ENCODE results near the gene CUEDC1.

DNA sequence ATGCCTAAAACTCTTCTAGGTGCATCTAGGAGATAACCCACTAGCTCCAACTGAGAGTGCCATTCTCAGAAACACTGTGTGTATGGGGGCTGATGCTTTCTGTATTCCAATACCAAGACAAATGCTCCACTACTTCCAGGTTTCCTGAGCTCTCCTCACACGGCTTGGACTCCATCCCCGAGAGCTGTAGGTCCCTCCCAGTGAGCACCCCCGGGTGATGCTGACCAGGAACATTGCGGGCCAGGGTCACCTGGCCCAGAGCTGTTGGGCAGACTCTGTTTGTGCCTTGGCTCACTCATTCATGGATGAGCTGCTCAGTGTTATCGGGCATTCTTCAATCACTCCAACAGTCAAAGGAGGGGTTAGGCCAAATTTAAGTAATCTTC lies 7.0 kb downstream of the CUEDC1 start:
- TF ChIP-seq, protein P1, sequence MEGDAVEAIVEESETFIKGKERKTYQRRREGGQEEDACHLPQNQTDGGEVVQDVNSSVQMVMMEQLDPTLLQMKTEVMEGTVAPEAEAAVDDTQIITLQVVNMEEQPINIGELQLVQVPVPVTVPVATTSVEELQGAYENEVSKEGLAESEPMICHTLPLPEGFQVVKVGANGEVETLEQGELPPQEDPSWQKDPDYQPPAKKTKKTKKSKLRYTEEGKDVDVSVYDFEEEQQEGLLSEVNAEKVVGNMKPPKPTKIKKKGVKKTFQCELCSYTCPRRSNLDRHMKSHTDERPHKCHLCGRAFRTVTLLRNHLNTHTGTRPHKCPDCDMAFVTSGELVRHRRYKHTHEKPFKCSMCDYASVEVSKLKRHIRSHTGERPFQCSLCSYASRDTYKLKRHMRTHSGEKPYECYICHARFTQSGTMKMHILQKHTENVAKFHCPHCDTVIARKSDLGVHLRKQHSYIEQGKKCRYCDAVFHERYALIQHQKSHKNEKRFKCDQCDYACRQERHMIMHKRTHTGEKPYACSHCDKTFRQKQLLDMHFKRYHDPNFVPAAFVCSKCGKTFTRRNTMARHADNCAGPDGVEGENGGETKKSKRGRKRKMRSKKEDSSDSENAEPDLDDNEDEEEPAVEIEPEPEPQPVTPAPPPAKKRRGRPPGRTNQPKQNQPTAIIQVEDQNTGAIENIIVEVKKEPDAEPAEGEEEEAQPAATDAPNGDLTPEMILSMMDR (IDR thresholded peaks at IDR 0.05 in 4 of 5, conservative IDR thresholded peaks at IDR 0.05 in 1 of 5) = no peak
- no peak for TF ChIP-seq POLR2A (IDR thresholded peaks at IDR 0.05)
